Omental fat pad (tissue), 4 donors: Measurements from ENCODE around the gene FBXW2. TPM values are rescaled to one million over a fixed set of nuclear protein-coding genes. Genes with fewer than 3 reads are reported as not detected.

Experiments
- ATAC-seq: fragments of 150-250 bp; one replicate; pipeline ENCODE4 v1.9.1; 2016; ENCODE audit warnings: mild to moderate bottlenecking, moderate library complexity; ENCODE audit not compliant: low FRiP score
- DNase-seq: peaks from one replicate; pipeline ENCODE4 v3.0.0-alpha.2; 2019; ENCODE audit warnings: low spot score
- CTCF ChIP-seq, 3 donors: fragments of 450-650 bp; IDR thresholded peaks; one replicate each; pipeline ENCODE4 v1.5.1; 2016 to 2017; ENCODE audit warnings: antibody characterized with exemption in 3 of 3, mild to moderate bottlenecking in 3 of 3, moderate library complexity in 2 of 3
- total RNA-seq, 4 donors: library from RNA; depleted of rRNA; stranded (reverse); fragments of >200 nt; gene quantifications; one replicate each; pipeline ENCODE4 v1.1.0, GENCODE V29; 2016

Gene FBXW2
- total RNA-seq, 4 donors from 2014 or later: 36.4 to 61.8 (median 42.1) TPM

- DNase-seq (no peak), ATAC-seq (no peak)
- no peak for TF ChIP-seq CTCF (IDR thresholded peaks at IDR 0.05)
These were observed 12.8 kb downstream of the FBXW2 start for GRCh38 chr9:120780367-120780766.

- no peak for TF ChIP-seq CTCF (IDR thresholded peaks at IDR 0.05)
- no peak for ATAC-seq
These were observed 14.0 kb downstream of the FBXW2 start for GRCh38 chr9:120779227-120779626.

GRCh38 chr9:120778758-120779157 is 14.5 kb downstream of the FBXW2 start:
- DNase-seq (no peak), ATAC-seq (no peak)
- TF ChIP-seq CTCF (IDR thresholded peaks at IDR 0.05): no peak

More at GRCh38 chr9:120779227-120779626, 14.0 kb downstream of the FBXW2 start:
- no peak for DNase-seq

GRCh38 chr9:120777229-120777628 is 16.0 kb downstream of the FBXW2 start:
- ATAC-seq (no peak), DNase-seq (no peak)

GRCh38 chr9:120776788-120777187 is 16.4 kb downstream of the FBXW2 start:
- ATAC-seq (no peak), DNase-seq (no peak)
- TF ChIP-seq CTCF (IDR thresholded peaks at IDR 0.05): no peak

More at GRCh38 chr9:120777229-120777628, 16.0 kb downstream of the FBXW2 start:
- TF ChIP-seq CTCF (IDR thresholded peaks at IDR 0.05): no peak

GRCh38 chr9:120775859-120776258 is 17.4 kb downstream of the FBXW2 start:
- no peak for ATAC-seq
- no peak for DNase-seq
- no peak for TF ChIP-seq CTCF (IDR thresholded peaks at IDR 0.05)

GRCh38 chr9:120774719-120775118 is 18.5 kb downstream of the FBXW2 start:
- no peak for ATAC-seq
- no peak for DNase-seq
- no peak for TF ChIP-seq CTCF (IDR thresholded peaks at IDR 0.05)
